ENCODE data around the gene GALK1. TPM values are rescaled to one million over a fixed set of nuclear protein-coding genes. Genes with fewer than 3 reads are reported as not detected.
A peak's percentile ranks its signal among the peaks of the same experiment; 100 is the strongest.

GALK1 gene
- total RNA-seq, 2 donors from 2014 or later = 43.4 to 51.4 TPM

GRCh38 chr17:75799402-75799801, 34.4 kb upstream of the GALK1 start:
- peaks cover 48% of the 10 kb centered on the region for H3K36me3 Mint-ChIP-seq (ENCODE audit: low read depth)

GRCh38 chr17:75795820-75796607, 31.0 kb upstream of the GALK1 start:
- H3K36me3 Mint-ChIP-seq (ENCODE audit: low read depth) = peaks cover 75% of the 10 kb centered on the region

More at GRCh38 chr17:75799402-75799801, 34.4 kb upstream of the GALK1 start:
- Mint-ChIP-seq H3K27ac (peak overlapping the region; percentile 54), H3K4me1 (peaks cover 4% of the 10 kb centered on the region), H3K4me3 (no peak overlapping the region), H3K9me3 (no peaks in the 10 kb centered on the region), H3K27me3 (no peaks in the 10 kb centered on the region)
- ATAC-seq (replicated peaks) = no peak

GRCh38 chr17:75793460-75793859, 28.5 kb upstream of the GALK1 start:
- H3K36me3 Mint-ChIP-seq (ENCODE audit: low read depth) = peaks cover 62% of the 10 kb centered on the region
- H3K27ac Mint-ChIP-seq = peak overlapping the region; percentile 74
- peak; percentile 47 for ATAC-seq (replicated peaks)
- peaks cover 12% of the 10 kb centered on the region for H3K4me1 Mint-ChIP-seq
- H3K9me3 Mint-ChIP-seq = no peaks in the 10 kb centered on the region
- no peaks in the 10 kb centered on the region for H3K27me3 Mint-ChIP-seq
- peak overlapping the region; percentile 29 for H3K4me3 Mint-ChIP-seq

More at GRCh38 chr17:75795820-75796607, 31.0 kb upstream of the GALK1 start:
- peak overlapping the region; percentile 32 for H3K27ac Mint-ChIP-seq
- H3K27me3 Mint-ChIP-seq = no peaks in the 10 kb centered on the region
- H3K9me3 Mint-ChIP-seq = no peaks in the 10 kb centered on the region
- H3K4me1 Mint-ChIP-seq = peaks cover 16% of the 10 kb centered on the region
- H3K4me3 Mint-ChIP-seq = no peak overlapping the region
- ATAC-seq (replicated peaks) = no peak

GRCh38 chr17:75791254-75791653, 26.3 kb upstream of the GALK1 start:
- no peak overlapping the region for H3K4me3 Mint-ChIP-seq
- no peaks in the 10 kb centered on the region for H3K9me3 Mint-ChIP-seq
- H3K27ac Mint-ChIP-seq = no peak overlapping the region

GRCh38 chr17:75785016-75785890, 20.3 kb upstream of the GALK1 start:
- peak overlapping the region; percentile 88 for H3K4me3 Mint-ChIP-seq
- no peaks in the 10 kb centered on the region for H3K9me3 Mint-ChIP-seq
- peak overlapping the region; percentile 98 for H3K27ac Mint-ChIP-seq
- no peaks in the 10 kb centered on the region for H3K27me3 Mint-ChIP-seq
- peaks cover 32% of the 10 kb centered on the region for H3K36me3 Mint-ChIP-seq (ENCODE audit: low read depth)
- ATAC-seq (replicated peaks) = peak; percentile 74
- H3K4me1 Mint-ChIP-seq = peaks cover 17% of the 10 kb centered on the region

More at GRCh38 chr17:75791254-75791653, 26.3 kb upstream of the GALK1 start:
- H3K27me3 Mint-ChIP-seq = no peaks in the 10 kb centered on the region
- H3K4me1 Mint-ChIP-seq = peaks cover 16% of the 10 kb centered on the region
- ATAC-seq (replicated peaks) = no peak
- H3K36me3 Mint-ChIP-seq (ENCODE audit: low read depth) = peaks cover 51% of the 10 kb centered on the region

GRCh38 chr17:75784473-75785015, 19.6 kb upstream of the GALK1 start, which contains the start of gene UNK:
Gene UNK, plus strand, starts transcription at chr17:75784806. Its CDS starts 75 bp downstream, at chr17:75784881.
- Mint-ChIP-seq H3K9me3 (no peaks in the 10 kb centered on the region), H3K4me1 (peaks cover 22% of the 10 kb centered on the region), H3K27ac (peak within 1 kb of the TSS; percentile 98), H3K4me3 (peak within 1 kb of the TSS; percentile 88), H3K36me3 (ENCODE audit: low read depth) (peaks cover 36% of the 10 kb centered on the region), H3K27me3 (no peaks in the 10 kb centered on the region)
- ATAC-seq (replicated peaks) = peak; percentile 67

GRCh38 chr17:75783803-75784472, 18.9 kb upstream of the GALK1 start:
- Mint-ChIP-seq H3K4me1 (peaks cover 24% of the 10 kb centered on the region), H3K27ac (peak overlapping the region; percentile 98), H3K27me3 (no peaks in the 10 kb centered on the region), H3K9me3 (no peaks in the 10 kb centered on the region), H3K4me3 (peak overlapping the region; percentile 88), H3K36me3 (ENCODE audit: low read depth) (peaks cover 42% of the 10 kb centered on the region)
- no peak for ATAC-seq (replicated peaks)

GRCh38 chr17:75783069-75783783, 18.2 kb upstream of the GALK1 start:
- no peaks in the 10 kb centered on the region for H3K9me3 Mint-ChIP-seq
- peaks cover 49% of the 10 kb centered on the region for H3K36me3 Mint-ChIP-seq (ENCODE audit: low read depth)
- ATAC-seq (replicated peaks) = peak; percentile 19
- no peaks in the 10 kb centered on the region for H3K27me3 Mint-ChIP-seq
- peak overlapping the region; percentile 88 for H3K4me3 Mint-ChIP-seq
- H3K4me1 Mint-ChIP-seq = peaks cover 25% of the 10 kb centered on the region
- peak overlapping the region; percentile 98 for H3K27ac Mint-ChIP-seq

- Mint-ChIP-seq H3K36me3 (ENCODE audit: low read depth) (peaks cover 60% of the 10 kb centered on the region), H3K4me3 (peak overlapping the region; percentile 82), H3K4me1 (peaks cover 33% of the 10 kb centered on the region), H3K9me3 (no peaks in the 10 kb centered on the region), H3K27ac (peak overlapping the region; percentile 98), H3K27me3 (no peaks in the 10 kb centered on the region)
- ATAC-seq (replicated peaks) = no peak
These were observed 15.2 kb upstream of the GALK1 start for GRCh38 chr17:75779987-75780889.

GRCh38 chr17:75779250-75779986, 14.4 kb upstream of the GALK1 start:
- Mint-ChIP-seq H3K27ac (peak overlapping the region; percentile 98), H3K27me3 (no peaks in the 10 kb centered on the region), H3K4me1 (peaks cover 33% of the 10 kb centered on the region), H3K36me3 (ENCODE audit: low read depth) (peaks cover 57% of the 10 kb centered on the region), H3K9me3 (no peaks in the 10 kb centered on the region), H3K4me3 (peak overlapping the region; percentile 82)
- ATAC-seq (replicated peaks) = peak; percentile 75

GRCh38 chr17:75778861-75779249, 13.9 kb upstream of the GALK1 start:
- H3K36me3 Mint-ChIP-seq (ENCODE audit: low read depth) = peaks cover 59% of the 10 kb centered on the region
- H3K27ac Mint-ChIP-seq = peak overlapping the region; percentile 93
- peaks cover 33% of the 10 kb centered on the region for H3K4me1 Mint-ChIP-seq
- H3K27me3 Mint-ChIP-seq = no peaks in the 10 kb centered on the region
- H3K9me3 Mint-ChIP-seq = no peaks in the 10 kb centered on the region
- ATAC-seq (replicated peaks) = peak; percentile 0
- H3K4me3 Mint-ChIP-seq = peak overlapping the region; percentile 82
